HG02943 (cell line): ENCODE measurements around the gene IRF6.

Experiments
- ATAC-seq: cut with Tn5 transposase; IDR thresholded peaks from one replicate; pipeline ENCODE4 v1.9.1; 2021; ENCODE audit warnings: mild to moderate bottlenecking, low read depth, moderate library complexity; ENCODE audit not compliant: unreplicated experiment

The IRF6 gene

DNA sequence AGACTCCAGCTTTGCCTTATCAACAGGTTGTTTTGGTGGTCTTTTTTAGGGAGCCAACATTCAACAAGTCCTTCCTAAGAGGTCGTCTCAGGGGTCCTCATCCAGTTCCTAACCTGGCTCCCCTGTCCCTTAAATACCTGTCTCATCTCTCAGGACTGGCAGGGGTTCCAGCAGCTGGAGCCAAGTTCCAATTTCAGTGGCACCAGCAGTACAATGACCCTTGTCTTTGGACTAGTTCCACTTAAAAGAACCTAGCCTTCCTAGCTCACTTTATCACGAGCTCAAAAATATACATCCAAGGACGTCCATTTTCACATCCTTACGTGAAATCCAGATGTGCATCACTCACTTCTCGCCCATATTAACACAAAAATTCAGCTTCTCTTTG is 68.8 kb downstream of the IRF6 start:
- ATAC-seq, result no peak

DNA sequence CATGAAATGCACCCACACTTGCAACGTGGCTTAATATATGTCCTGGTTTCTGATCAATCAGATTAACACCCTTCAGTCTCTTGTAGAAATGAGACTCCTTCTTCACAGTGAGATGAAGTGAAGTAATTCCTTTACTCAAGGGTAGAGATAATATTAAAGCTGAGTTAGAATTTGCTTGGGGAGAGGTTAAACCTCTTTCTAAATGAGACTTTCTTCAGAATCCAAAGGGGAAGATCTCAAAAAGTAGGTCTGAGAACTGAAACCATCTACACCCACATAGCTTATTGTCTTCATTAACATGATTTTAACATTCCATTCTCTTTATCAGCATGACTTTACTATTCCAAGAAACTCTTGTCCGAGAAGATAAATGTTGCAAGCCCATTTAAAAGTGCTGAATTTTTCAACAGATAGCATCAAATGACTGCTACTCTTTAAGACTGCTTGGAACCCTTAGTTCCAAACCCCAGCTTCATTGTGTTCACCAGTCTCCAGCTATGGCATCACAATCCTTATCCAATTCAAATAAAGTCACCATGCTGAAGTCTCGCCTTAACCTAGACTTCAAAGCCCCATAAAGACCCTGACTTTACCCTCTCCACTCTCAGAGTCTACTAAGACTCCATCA is 69.3 kb downstream of the IRF6 start:
- no peak for ATAC-seq
